Psoas muscle (tissue), 8 donors: ENCODE data around the gene C2orf78. TPM values are rescaled to one million over a fixed set of nuclear protein-coding genes. Genes with fewer than 3 reads are reported as not detected.

ENCODE experiments used
- ATAC-seq, 4 donors: fragments of 200-7000 bp; cut with Tn5 transposase; one replicate each; pipeline ENCODE4 v1.9.1; 2020; ENCODE audit warnings: moderate library complexity in 3 of 4, mild to moderate bottlenecking in 2 of 4
- DNase-seq, 2 donors: peaks; one replicate each; pipeline ENCODE4 v3.0.0-alpha.2; 2020
- H3K27ac ChIP-seq: fragments of 200-600 bp; one replicate; pipeline ENCODE4 v1.8.0; 2022
- H3K27me3 ChIP-seq, 3 donors: fragments of 200-600 bp in 1 of 3; one replicate each; pipeline versions ENCODE4 v1.6.1 to v1.8.0; 2013 to 2022; ENCODE audit warnings: low read length in 2 of 3, mild to moderate bottlenecking in 2 of 3, moderate library complexity in 1 of 3; ENCODE audit not compliant: insufficient read depth in 3 of 3
- H3K36me3 ChIP-seq, 2 donors: fragments of 200-600 bp in 1 of 2; one replicate each; pipeline versions ENCODE4 v1.6.1 to v1.8.0; 2013 to 2022; ENCODE audit warnings: low read depth in 1 of 2, mild to moderate bottlenecking in 1 of 2, moderate library complexity in 1 of 2; ENCODE audit not compliant: insufficient read depth in 1 of 2
- H3K4me1 ChIP-seq: fragments of 200-600 bp; one replicate; pipeline ENCODE4 v1.8.0; 2022
- H3K4me3 ChIP-seq: fragments of 200-600 bp; one replicate; pipeline ENCODE4 v1.8.0; 2022; ENCODE audit warnings: mild to moderate bottlenecking
- H3K9me3 ChIP-seq: fragments of 200-600 bp; one replicate; pipeline ENCODE4 v1.8.0; 2022
- CTCF ChIP-seq: fragments of 200-600 bp; IDR thresholded peaks from one replicate; pipeline ENCODE4 v1.8.0; 2022; ENCODE audit warnings: antibody characterized with exemption
- WGBS, 3 donors: extraction: QIAGEN DNeasy Blood & Tissue Kit; methylation state at CpG; one replicate each; pipeline versions ENCODE4 v1.1.6 to v1.1.7; 2013; 5-methylcytosine and 5-hydroxymethylcytosine counted together
- intact Hi-C, 2 donors: fragments of 100-400 bp; cut with DNase I; formaldehyde crosslinking; loops; one replicate each; pipeline versions ENCODE4 v1.11.0 to v1.14.2; 2022
- polyA plus RNA-seq, 3 donors: library from polyadenylated mRNA; stranded (reverse); fragments of 200-250 nt; gene quantifications; one replicate each; pipeline ENCODE4 v1.2.3, GENCODE V29; 2013
- total RNA-seq, 4 donors: library from RNA; stranded (reverse); fragmentation: NEBNext Ultra II Directional in 2 of 4; extraction: Animal tissue kit (Norgen Biotek cat#: 25700) in 2 of 4; gene quantifications; one replicate each; pipeline versions ENCODE4 v1.2.1 to v1.2.4, GENCODE V29; 2021 to 2023
- donor health status: healthy with polysubstance abuse.
- donor health status: DM: no; HTN: no; CAD: no; lungs with moderate emphysema.
- donor health status: Bipolar disorder and iron deficiency.
- donor health status: healthy.
- donor health status: DM: yes; HTN: yes; CAD: no.
- donor health status: DM: no; HTN: no; CAD: no.
- donor health status: DM: no; HTN: no; CAD: no.
- donor health status: DM: yes; HTN: yes; CAD: no.

The C2orf78 gene
- total and polyA plus RNA-seq, 7 donors = not detected

- H3K27ac ChIP-seq = no peak overlapping the region
- H3K27me3 ChIP-seq = no peaks in the 10 kb centered on the region
- WGBS, 3 donors = 13 to 15% (median 14%) methylated on average over 3 of the region's 3 CpGs
- H3K36me3 ChIP-seq = peaks cover 0 to 87% of the 10 kb centered on the region in 2 donors
- H3K4me1 ChIP-seq = peaks cover 13% of the 10 kb centered on the region
- TF ChIP-seq CTCF = no peak
- ATAC-seq (peak in 2 of 4 donors; percentile 28 to 51), DNase-seq (no peak)
- no peaks in the 10 kb centered on the region for H3K9me3 ChIP-seq
- no peak overlapping the region for H3K4me3 ChIP-seq
- intact Hi-C loops = no loop called here
Observed at GRCh38 chr2:73759285-73759764, 24.7 kb upstream of the C2orf78 start.

GRCh38 chr2:73759904-73760303 is 24.1 kb upstream of the C2orf78 start:
- no peaks in the 10 kb centered on the region for H3K9me3 ChIP-seq
- DNase-seq (no peak), ATAC-seq (no peak)
- H3K4me3 ChIP-seq = no peak overlapping the region
- no peak for TF ChIP-seq CTCF
- H3K27ac ChIP-seq = no peak overlapping the region
- peaks cover 13% of the 10 kb centered on the region for H3K4me1 ChIP-seq
- H3K27me3 ChIP-seq = no peaks in the 10 kb centered on the region
- intact Hi-C loops = no loop called here
- WGBS, 3 donors = 93 to 100% (median 94%) methylated on average over 2 of the region's 2 CpGs
- H3K36me3 ChIP-seq = peaks cover 0 to 87% of the 10 kb centered on the region in 2 donors

GRCh38 chr2:73762571-73762970 is 21.4 kb upstream of the C2orf78 start:
- H3K27ac ChIP-seq = no peak overlapping the region
- no peak for DNase-seq
- peaks cover 0 to 91% of the 10 kb centered on the region in 2 donors for H3K36me3 ChIP-seq
- peaks cover 13% of the 10 kb centered on the region for H3K4me1 ChIP-seq
- no peak for TF ChIP-seq CTCF
- H3K9me3 ChIP-seq = no peaks in the 10 kb centered on the region
- 29 to 58% (median 50%) methylated on average over 1 of the region's 1 CpG for WGBS, 3 donors
- intact Hi-C loops = no loop called here
- H3K27me3 ChIP-seq = no peaks in the 10 kb centered on the region
- no peak overlapping the region for H3K4me3 ChIP-seq
- no peak for ATAC-seq

- intact Hi-C loops = no loop called here
- DNase-seq (no peak), ATAC-seq (no peak)
- Histone ChIP-seq H3K4me1 (peaks cover 3% of the 10 kb centered on the region), H3K36me3 (peaks cover 0 to 99% of the 10 kb centered on the region in 2 donors), H3K27ac (no peak overlapping the region), H3K27me3 (no peaks in the 10 kb centered on the region), H3K9me3 (no peaks in the 10 kb centered on the region), H3K4me3 (no peak overlapping the region)
- WGBS, 3 donors = 95 to 100% (median 100%) methylated on average over 1 of the region's 1 CpG
- no peak for TF ChIP-seq CTCF
Observed at GRCh38 chr2:73764945-73765344, 19.0 kb upstream of the C2orf78 start.

- Histone ChIP-seq H3K4me3 (no peak overlapping the region), H3K27ac (no peak overlapping the region), H3K27me3 (no peaks in the 10 kb centered on the region), H3K4me1 (no peaks in the 10 kb centered on the region), H3K36me3 (peaks cover 0 to 95% of the 10 kb centered on the region in 2 donors), H3K9me3 (no peaks in the 10 kb centered on the region)
- TF ChIP-seq CTCF = no peak
- DNase-seq (no peak), ATAC-seq (no peak)
- WGBS, 3 donors = 93 to 96% (median 94%) methylated on average over 1 of the region's 1 CpG
- intact Hi-C loops = no loop called here
Observed at GRCh38 chr2:73766349-73766748, 17.6 kb upstream of the C2orf78 start.
